NT2/D1 (cell line): ENCODE measurements around the gene MMS22L.

Source experiments
- SUZ12 ChIP-seq: IDR thresholded peaks from 2 replicates; pipeline ENCODE4 v1.6.1; 2011; ENCODE audit not compliant: insufficient read length, insufficient read depth; ENCODE audit errors: extremely low read depth
- YY1 ChIP-seq: IDR thresholded peaks from 2 replicates; pipeline ENCODE4 v1.6.1; 2011; ENCODE audit not compliant: insufficient read length, insufficient read depth

DNA sequence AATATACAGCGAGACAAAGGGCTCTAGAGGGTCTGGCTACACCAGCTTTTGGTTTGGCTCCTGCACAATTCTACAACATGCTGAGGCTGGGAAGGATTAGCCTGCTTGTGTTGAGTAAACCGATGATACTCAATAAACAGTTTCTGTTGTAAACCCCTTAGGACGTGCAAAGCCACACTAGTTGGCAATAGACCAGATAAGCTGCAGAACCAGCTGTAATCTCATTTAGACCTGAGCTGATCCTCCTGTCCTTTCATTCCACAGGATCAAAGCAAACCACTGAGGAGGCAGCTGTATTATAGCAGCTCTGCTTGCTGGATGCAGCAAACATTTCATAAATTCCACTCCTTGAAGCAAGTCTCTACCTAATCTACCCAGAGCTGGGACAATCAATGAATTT lies 79.7 kb downstream of the MMS22L start:
- TF ChIP-seq SUZ12 (no peak), YY1 (no peak)
